ENCODE measurements around the gene SOCS3. TPM values are rescaled to one million over a fixed set of nuclear protein-coding genes. Genes with fewer than 3 reads are reported as not detected.

Gene SOCS3, protein sequence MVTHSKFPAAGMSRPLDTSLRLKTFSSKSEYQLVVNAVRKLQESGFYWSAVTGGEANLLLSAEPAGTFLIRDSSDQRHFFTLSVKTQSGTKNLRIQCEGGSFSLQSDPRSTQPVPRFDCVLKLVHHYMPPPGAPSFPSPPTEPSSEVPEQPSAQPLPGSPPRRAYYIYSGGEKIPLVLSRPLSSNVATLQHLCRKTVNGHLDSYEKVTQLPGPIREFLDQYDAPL
- 137 TPM for total RNA-seq (ENCODE audit: insufficient read depth, low replicate concordance)

DNA sequence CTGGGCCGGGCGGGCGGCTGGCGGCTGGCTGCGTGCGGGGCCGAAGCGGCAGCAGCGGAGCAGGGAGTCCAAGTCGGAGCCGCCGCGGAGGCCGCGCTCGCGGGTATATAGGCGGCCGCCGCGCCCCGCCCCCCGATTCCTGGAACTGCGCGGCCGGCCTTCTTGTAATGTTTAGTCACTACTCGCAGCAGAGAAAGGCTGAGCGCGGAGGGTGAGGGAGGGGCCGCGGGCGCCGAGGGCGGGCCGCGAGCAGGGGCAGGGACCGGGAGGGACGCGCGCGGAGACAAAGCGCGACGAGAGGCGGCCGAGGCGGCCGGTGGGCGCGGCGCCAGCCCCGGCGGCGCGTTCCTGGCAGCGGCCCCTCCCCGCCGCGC is at the start of gene SOCS3:
Gene SOCS3 (minus strand): TSS at position 81 of the 374 bp plus-strand sequence. CDS start 982 bp downstream, outside the sequence.
- peak; percentile 97 for DNase-seq (ENCODE audit: low spot score)

DNA sequence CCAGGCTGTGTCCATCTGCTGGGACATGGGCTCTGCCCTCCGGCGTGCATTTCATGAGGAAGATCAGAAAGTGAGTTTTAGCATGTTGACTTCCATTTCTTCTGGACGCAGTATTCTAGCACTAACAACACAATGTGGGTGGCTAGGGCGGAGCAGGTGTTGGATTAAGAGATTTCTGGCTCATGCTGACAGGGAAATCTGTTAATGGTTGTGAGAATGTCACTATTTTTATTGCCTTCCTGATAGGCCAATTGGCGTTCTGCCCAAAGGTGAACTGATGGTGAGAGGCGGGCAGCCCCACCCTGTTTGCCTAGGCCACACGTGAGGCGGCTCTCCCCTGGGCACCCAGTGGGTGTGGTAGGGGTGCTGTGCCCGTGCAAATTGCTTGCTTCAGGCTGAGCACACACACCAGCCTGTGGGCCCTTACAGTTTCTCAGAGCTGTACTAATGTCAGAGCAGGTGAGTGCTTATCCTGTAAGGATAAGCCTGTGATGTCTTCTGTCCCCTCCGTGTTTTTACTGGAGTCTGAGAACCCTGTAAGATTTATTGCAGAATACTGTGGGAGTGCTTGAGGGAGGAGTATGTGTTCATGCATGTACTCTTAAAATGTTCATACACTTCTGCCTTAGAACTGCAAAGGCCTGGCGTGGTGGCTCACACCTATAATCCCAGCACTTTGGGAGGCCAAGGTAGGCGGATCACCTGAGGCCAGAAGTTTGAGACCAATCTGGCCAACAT is 49.5 kb upstream of the SOCS3 start:
- DNase-seq (ENCODE audit: low spot score) = no peak

DNA sequence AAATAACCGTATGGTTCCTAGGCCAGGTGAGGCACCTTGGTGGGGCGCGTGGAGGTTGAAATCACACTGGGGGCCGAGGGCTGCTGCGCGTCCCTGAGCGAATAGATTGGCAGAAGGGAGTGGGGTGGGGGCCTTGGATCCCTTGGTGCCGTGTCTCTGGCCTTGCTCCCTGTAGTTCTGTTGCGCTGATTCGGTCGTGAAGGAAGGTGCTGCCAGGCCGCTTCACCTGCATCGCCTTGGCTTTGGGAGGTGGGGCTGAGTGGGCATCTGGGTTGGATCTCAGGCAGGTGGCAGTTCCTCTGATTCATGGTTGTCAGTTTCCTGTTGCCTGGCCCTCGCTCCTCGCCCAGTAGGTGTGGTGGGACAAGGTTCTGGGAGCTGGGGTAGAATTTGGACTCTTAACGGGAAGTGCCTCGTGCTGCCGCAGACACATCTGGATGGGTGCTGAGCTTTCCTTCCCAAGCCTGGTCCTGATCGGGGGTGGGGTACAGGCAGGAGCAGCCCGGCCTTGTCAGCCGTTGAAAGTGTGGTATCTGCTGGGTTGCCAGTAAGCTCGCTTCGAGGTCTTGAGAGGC is 48.7 kb upstream of the SOCS3 start:
- no peak for DNase-seq (ENCODE audit: low spot score)

GRCh38 chr17:78407387-78408000 is 47.6 kb upstream of the SOCS3 start:
- no peak for DNase-seq (ENCODE audit: low spot score)

- DNase-seq (ENCODE audit: low spot score) = no peak
Observed at GRCh38 chr17:78406920-78407319, 47.0 kb upstream of the SOCS3 start.

DNA sequence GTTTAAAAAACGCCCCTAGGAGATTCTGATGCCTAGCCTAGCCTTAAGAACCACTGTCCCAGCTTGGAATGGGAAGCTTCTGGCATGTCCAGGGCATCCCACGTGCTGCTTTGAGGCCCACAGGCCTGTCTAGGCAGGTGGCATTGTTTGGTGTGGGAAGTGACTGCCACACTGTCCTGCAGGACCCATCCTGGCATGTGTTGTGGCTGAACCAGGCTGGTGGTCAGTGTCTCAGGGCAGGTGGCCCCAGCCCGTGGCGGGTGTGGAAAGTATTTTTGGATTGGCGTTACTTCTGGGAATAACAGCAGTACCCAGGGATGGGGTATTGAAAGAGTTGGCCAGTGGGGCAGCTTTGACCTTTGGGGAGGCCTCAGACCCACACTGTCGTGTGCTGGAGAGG is 46.5 kb upstream of the SOCS3 start:
- DNase-seq (ENCODE audit: low spot score) = no peak

DNA sequence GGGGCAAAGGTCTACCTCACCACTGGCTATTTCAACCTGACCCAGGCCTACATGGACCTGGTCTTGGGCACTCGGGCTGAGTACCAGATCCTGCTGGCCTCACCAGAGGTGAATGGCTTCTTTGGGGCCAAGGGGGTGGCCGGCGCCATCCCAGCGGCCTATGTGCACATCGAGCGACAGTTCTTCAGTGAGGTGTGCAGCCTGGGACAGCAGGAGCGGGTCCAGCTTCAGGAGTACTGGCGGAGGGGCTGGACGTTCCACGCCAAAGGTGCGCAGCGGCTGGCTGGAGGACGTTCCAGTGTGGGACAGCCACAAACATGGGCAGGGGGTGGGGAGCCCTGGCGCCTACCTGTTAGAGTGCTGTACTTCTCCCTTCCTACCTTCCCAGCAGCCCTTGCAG is 43.9 kb upstream of the SOCS3 start:
- no peak for DNase-seq (ENCODE audit: low spot score)

- no peak for DNase-seq (ENCODE audit: low spot score)
Observed at GRCh38 chr17:78401891-78402290, 42.0 kb upstream of the SOCS3 start.

GRCh38 chr17:78401246-78401645 is 41.4 kb upstream of the SOCS3 start:
- peak; percentile 50 for DNase-seq (ENCODE audit: low spot score)

DNA sequence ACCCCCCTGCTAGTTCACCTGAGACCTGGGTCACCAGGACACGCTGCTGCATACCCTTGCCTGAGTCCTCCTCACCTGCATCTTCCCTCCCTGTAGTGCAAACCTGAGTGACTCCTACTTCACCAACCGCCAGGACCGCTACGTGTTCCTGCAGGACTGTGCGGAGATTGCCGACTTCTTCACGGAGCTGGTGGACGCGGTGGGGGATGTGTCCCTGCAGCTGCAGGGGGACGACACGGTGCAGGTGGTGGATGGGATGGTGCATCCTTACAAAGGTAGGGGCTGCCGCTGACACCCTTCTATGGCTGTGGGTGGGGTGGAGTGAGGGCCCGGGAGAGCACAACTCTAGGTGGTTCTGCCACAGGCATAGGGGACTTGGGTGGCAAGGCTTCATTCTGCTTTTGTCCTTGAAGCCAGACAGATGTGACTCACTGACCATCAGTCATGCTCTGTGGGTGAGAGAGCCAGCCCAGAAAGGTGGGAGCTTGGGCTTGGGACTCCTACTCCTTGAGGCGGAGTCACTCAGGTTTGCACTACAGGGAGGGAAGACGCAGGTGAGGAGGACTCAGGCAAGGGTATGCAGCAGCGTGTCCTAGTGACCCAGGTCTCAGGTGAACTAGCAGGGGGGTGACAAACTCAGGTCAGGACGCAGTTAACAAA is 40.8 kb upstream of the SOCS3 start:
- no peak for DNase-seq (ENCODE audit: low spot score)

DNA sequence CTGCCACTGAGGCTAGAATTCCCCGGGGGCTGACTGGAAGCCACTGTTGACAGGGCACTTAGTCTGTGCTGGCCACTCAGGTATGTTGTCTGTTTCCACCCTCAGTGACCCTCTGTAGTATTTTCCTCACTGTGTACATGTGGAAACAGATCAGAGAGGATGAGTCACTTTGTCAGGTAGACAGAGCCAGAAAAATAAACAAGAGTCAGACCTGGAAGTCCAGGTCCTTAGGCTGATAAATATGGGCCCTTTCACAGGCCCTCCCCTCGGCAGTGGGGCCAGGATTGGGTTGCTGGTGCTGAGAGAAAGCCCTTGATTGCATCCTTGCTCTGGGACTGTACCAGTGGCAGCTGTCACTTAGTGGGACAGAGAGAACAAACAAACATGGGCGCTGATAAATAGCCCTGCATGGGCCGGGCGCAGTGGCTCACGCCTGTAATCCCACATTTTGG is 39.8 kb upstream of the SOCS3 start:
- DNase-seq (ENCODE audit: low spot score) = no peak

DNA sequence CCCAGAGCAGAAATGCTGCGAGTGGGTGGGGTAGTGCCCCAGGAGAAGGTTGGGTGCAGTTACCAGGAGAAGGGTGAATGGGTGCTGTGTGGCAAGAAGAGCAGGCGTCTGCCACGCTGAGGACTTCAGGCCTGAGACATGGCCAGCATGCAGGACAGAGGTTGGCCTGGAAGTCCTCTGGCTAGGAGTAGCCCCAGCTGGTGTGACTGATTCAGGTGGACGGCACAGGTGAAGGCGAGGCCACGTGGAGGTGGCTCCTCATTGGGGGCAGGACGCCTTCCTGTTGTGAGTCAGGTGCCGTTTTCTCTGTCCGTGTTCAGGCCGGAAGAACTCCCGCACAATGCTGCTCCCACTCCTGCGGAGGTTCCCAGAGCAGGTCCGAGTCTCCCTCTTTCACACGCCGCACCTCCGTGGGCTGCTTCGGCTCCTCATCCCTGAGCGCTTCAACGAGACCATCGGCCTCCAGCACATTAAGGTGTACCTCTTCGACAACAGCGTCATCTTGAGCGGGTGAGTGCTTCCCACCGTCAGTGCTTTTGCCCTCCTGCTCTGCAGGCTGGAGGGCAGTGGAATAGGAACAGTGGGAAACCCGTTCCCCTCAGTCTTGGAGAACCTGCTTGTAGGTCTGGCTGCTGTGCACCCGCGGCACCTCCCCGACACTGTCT is 39.3 kb upstream of the SOCS3 start:
- no peak for DNase-seq (ENCODE audit: low spot score)

GRCh38 chr17:78398390-78398789 is 38.5 kb upstream of the SOCS3 start:
- no peak for DNase-seq (ENCODE audit: low spot score)

GRCh38 chr17:78397681-78398101 is 37.8 kb upstream of the SOCS3 start:
- peak; percentile 61 for DNase-seq (ENCODE audit: low spot score)

DNA sequence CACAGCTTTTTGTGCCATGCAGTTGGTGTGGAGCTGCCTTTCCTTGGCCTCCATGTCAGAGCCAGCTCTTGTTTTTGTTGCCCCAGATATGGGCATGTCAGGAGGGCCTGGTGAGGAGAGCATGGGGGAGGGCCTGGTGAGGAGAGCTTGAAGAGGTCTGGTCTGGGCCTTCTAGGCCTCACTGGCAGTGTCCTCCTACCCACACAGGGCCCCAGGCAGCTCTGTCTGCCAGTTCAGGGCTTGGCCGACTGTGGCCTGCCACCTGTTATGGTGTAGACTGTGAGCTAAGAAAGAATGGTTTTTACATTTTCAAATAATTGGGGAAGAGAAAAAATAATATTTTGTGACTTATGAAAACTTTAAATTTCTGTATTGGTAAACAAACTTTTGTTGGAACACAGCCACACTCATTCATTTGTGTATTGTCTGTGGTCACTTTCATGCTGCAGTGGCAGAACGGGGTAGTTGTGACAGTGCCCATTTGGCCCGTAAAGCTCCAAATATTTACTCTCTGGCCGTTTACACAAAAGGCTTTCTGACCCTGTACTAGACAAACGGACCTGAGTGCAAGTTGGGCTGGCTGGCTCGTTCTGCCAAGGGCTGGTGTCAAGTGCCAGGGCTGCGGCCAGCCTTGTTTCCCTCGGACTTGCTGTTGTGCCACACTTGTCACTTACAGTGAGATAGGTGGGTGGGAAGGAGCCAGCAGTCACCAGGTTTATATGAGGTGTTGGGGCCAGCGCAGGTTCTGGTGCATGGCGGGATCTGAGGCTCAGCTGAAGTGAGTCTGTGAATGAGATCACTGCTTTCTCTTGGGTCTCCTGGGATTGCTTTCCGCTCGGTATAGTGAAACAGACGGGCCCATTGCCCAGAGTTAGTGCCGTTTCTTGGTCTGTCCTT is 36.8 kb upstream of the SOCS3 start:
- no peak for DNase-seq (ENCODE audit: low spot score)

- DNase-seq (ENCODE audit: low spot score) = no peak
Observed at GRCh38 chr17:78395155-78395554, 35.3 kb upstream of the SOCS3 start.

- no peak for DNase-seq (ENCODE audit: low spot score)
Observed at GRCh38 chr17:78394209-78394608, 34.3 kb upstream of the SOCS3 start.

GRCh38 chr17:78393575-78393974 is 33.7 kb upstream of the SOCS3 start:
- no peak for DNase-seq (ENCODE audit: low spot score)

DNA sequence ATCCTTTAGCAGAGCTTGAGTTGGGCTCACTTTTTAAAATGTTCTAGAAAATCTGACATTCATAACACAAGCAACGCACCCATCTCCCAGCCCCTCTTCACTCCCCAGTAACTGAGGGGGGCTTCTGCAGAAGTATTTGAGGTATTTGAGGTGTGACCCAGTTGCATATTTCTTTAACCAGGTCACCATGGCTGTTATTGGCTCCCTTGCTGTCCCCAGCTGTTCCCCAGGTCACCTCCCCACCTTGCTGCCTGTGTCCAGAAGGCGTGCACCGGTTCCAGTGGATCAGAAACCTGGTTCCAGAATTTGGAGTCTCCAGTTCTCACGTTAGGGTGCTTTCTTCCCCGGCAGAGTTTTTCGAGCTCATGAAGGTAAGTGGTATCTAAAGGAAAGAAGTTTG is 32.4 kb upstream of the SOCS3 start:
- no peak for DNase-seq (ENCODE audit: low spot score)

- peak; percentile 54 for DNase-seq (ENCODE audit: low spot score)
Observed at GRCh38 chr17:78391843-78392242, 32.0 kb upstream of the SOCS3 start.

All from umbilical cord (tissue), 2 donors.